H9 (cell line): ENCODE results near the gene MINDY2. TPM values are rescaled to one million over a fixed set of nuclear protein-coding genes. Genes with fewer than 3 reads are reported as not detected.
A peak's percentile ranks its signal among the peaks of the same experiment; 100 is the strongest.

ENCODE experiments used
- DNase-seq: peaks from one replicate; pipeline ENCODE4 v3.0.0-alpha.2; 2017
- H2AFZ ChIP-seq: one replicate; pipeline ENCODE4 v1.6.1; 2013; ENCODE audit warnings: mild to moderate bottlenecking, low read length, control low read depth, moderate library complexity
- H2AK5ac ChIP-seq: 2 replicates; pipeline ENCODE4 v1.6.1; 2013; ENCODE audit warnings: low read length, control low read depth, mixed read lengths; ENCODE audit not compliant: insufficient read length
- H2BK120ac ChIP-seq: one replicate; pipeline ENCODE4 v1.6.1; 2013; ENCODE audit warnings: low read depth, mild to moderate bottlenecking, low read length, control low read depth, inconsistent platforms; ENCODE audit not compliant: poor library complexity, severe bottlenecking
- H2BK12ac ChIP-seq: 2 replicates; pipeline ENCODE4 v1.6.1; 2013; ENCODE audit warnings: low read length, control low read depth, mixed read lengths, low read depth; ENCODE audit not compliant: insufficient read length
- H2BK15ac ChIP-seq: 2 replicates; pipeline ENCODE4 v1.6.1; 2013; ENCODE audit warnings: low read depth, low read length, control low read depth
- H2BK20ac ChIP-seq: one replicate; pipeline ENCODE4 v1.6.1; 2013; ENCODE audit warnings: low read depth, mild to moderate bottlenecking, low read length, control low read depth, inconsistent platforms; ENCODE audit not compliant: poor library complexity, severe bottlenecking
- H2BK5ac ChIP-seq: 2 replicates; pipeline ENCODE4 v1.6.1; 2013; ENCODE audit warnings: low read length, control low read depth, mixed read lengths; ENCODE audit not compliant: insufficient read length
- H3K14ac ChIP-seq: 2 replicates; pipeline ENCODE4 v1.6.1; 2013; ENCODE audit warnings: low read length, control low read depth; ENCODE audit not compliant: insufficient read depth
- H3K18ac ChIP-seq: 2 replicates; pipeline ENCODE4 v1.6.1; 2013; ENCODE audit warnings: low read depth, mild to moderate bottlenecking, mixed read lengths, low read length, control low read depth; ENCODE audit not compliant: insufficient read length
- H3K23ac ChIP-seq: 2 replicates; pipeline ENCODE4 v1.6.1; 2013; ENCODE audit warnings: low read length, control low read depth, mixed read lengths, low read depth; ENCODE audit not compliant: insufficient read length
- H3K23me2 ChIP-seq: 2 replicates; pipeline ENCODE4 v1.6.1; 2013; ENCODE audit warnings: low read depth, mild to moderate bottlenecking, mixed read lengths, low read length, control low read depth; ENCODE audit not compliant: insufficient read length, poor library complexity, severe bottlenecking
- H3K27ac ChIP-seq: 2 replicates; pipeline ENCODE4 v1.5.1; 2013; ENCODE audit warnings: low read length, control low read depth, mixed read lengths, low read depth; ENCODE audit not compliant: insufficient read length
- H3K27me3 ChIP-seq: 2 replicates; pipeline ENCODE4 v1.6.1; 2013; ENCODE audit warnings: low read length, control low read depth, inconsistent platforms; ENCODE audit not compliant: insufficient read depth
- H3K4ac ChIP-seq: 2 replicates; pipeline ENCODE4 v1.6.1; 2013; ENCODE audit warnings: low read depth, mild to moderate bottlenecking, control low read depth, inconsistent platforms, low read length, moderate library complexity
- H3K4me1 ChIP-seq: 2 replicates; pipeline ENCODE4 v1.6.1; 2013; ENCODE audit warnings: low read length, control low read depth, inconsistent platforms; ENCODE audit not compliant: insufficient read depth
- H3K4me2 ChIP-seq: 2 replicates; pipeline ENCODE4 v1.6.1; 2013; ENCODE audit warnings: low read length, control low read depth, mixed read lengths; ENCODE audit not compliant: insufficient read length, insufficient read depth
- H3K56ac ChIP-seq: 2 replicates; pipeline ENCODE4 v1.6.1; 2013; ENCODE audit warnings: low read depth, mild to moderate bottlenecking, mixed read lengths, low read length, control low read depth; ENCODE audit not compliant: insufficient read length
- H3K79me1 ChIP-seq: 2 replicates; pipeline ENCODE4 v1.6.1; 2013; ENCODE audit warnings: low read depth, mild to moderate bottlenecking, moderate library complexity, low read length, control low read depth, inconsistent platforms; ENCODE audit not compliant: insufficient read depth, poor library complexity, severe bottlenecking
- H3K79me2 ChIP-seq: 2 replicates; pipeline ENCODE4 v1.6.1; 2013; ENCODE audit warnings: low read length, control low read depth, inconsistent platforms; ENCODE audit not compliant: insufficient read depth
- H3K9ac ChIP-seq: 2 replicates; pipeline ENCODE4 v1.6.1; 2013; ENCODE audit warnings: low read length, control low read depth, mixed read lengths; ENCODE audit not compliant: insufficient read length; ENCODE audit errors: extremely low read depth
- H3K9me3 ChIP-seq: one replicate; pipeline ENCODE4 v1.6.1; 2013; ENCODE audit warnings: low read depth, low read length, inconsistent platforms; ENCODE audit not compliant: control insufficient read depth
- H3T11ph ChIP-seq: one replicate; pipeline ENCODE4 v1.6.1; 2013; ENCODE audit warnings: mild to moderate bottlenecking, low read length, control low read depth, inconsistent platforms
- H4K20me1 ChIP-seq: one replicate; pipeline ENCODE4 v1.6.1; 2013; ENCODE audit not compliant: control insufficient read depth, insufficient read length, insufficient read depth
- H4K5ac ChIP-seq: 2 replicates; pipeline ENCODE4 v1.6.1; 2013; ENCODE audit warnings: low read depth, mild to moderate bottlenecking, mixed read lengths, low read length, control low read depth; ENCODE audit not compliant: insufficient read length
- H4K8ac ChIP-seq: replicated peaks from 2 replicates; pipeline ENCODE4 v1.6.1; 2013; ENCODE audit warnings: low read length, control low read depth, mixed read lengths, low read depth; ENCODE audit not compliant: insufficient read length
- H4K91ac ChIP-seq: 2 replicates; pipeline ENCODE4 v1.6.1; 2013; ENCODE audit warnings: low read depth, mild to moderate bottlenecking, moderate library complexity, mixed read lengths, low read length, control low read depth; ENCODE audit not compliant: insufficient read length
- H3K27ac Mint-ChIP-seq, 3 experiments: 2 replicates in 2 of 3; 3 replicates in 1 of 3; pipeline ENCODE4 v1.8.0; 2020 to 2021; ENCODE audit warnings: mixed read lengths in 3 of 3, mild to moderate bottlenecking in 1 of 3, moderate library complexity in 1 of 3
- H3K27me3 Mint-ChIP-seq: 2 replicates; pipeline ENCODE4 v1.8.0; 2021; ENCODE audit warnings: low read depth, mild to moderate bottlenecking, moderate library complexity, mixed read lengths
- H3K36me3 Mint-ChIP-seq, 3 experiments: 2 replicates in 2 of 3; 3 replicates in 1 of 3; pipeline ENCODE4 v1.8.0; 2020 to 2021; ENCODE audit warnings: low read depth in 3 of 3, mixed read lengths in 3 of 3; ENCODE audit not compliant: insufficient read depth in 1 of 3
- H3K4me1 Mint-ChIP-seq, 2 experiments: 2 replicates each; pipeline ENCODE4 v1.8.0; 2020; ENCODE audit warnings: mixed read lengths in 2 of 2
- H3K4me3 Mint-ChIP-seq, 2 experiments: 2 replicates in 1 of 2; 3 replicates in 1 of 2; pipeline ENCODE4 v1.8.0; 2020 to 2021; ENCODE audit warnings: mild to moderate bottlenecking in 2 of 2, mixed read lengths in 2 of 2, moderate library complexity in 1 of 2
- H3K9me3 Mint-ChIP-seq, 2 experiments: 2 replicates in 1 of 2; 3 replicates in 1 of 2; pipeline ENCODE4 v1.8.0; 2020; ENCODE audit warnings: mild to moderate bottlenecking in 2 of 2, mixed read lengths in 2 of 2, moderate library complexity in 1 of 2
- CTCF ChIP-seq: fragments of 200-600 bp; sonication (generic); conservative IDR thresholded peaks from 3 replicates; pipeline ENCODE4 v1.8.0; 2021; ENCODE audit warnings: antibody characterized with exemption, mild to moderate bottlenecking
- WGBS: extraction: QIAGEN DNeasy Blood & Tissue Kit; methylation state at CpG from one replicate; pipeline ENCODE4 v1.1.7; 2013; ENCODE audit warnings: missing lambda C conversion rate, low lambda C conversion rate, mixed read lengths; ENCODE audit not compliant: insufficient read length; ENCODE audit errors: extremely low coverage; 5-methylcytosine and 5-hydroxymethylcytosine counted together
- total RNA-seq: library from RNA; stranded (reverse); gene quantifications from 2 replicates; pipeline ENCODE4 v1.2.1, GENCODE V29; 2021

MINDY2 gene
- total RNA-seq, 1 experiment from 2014 or later: 32.3 TPM

DNA sequence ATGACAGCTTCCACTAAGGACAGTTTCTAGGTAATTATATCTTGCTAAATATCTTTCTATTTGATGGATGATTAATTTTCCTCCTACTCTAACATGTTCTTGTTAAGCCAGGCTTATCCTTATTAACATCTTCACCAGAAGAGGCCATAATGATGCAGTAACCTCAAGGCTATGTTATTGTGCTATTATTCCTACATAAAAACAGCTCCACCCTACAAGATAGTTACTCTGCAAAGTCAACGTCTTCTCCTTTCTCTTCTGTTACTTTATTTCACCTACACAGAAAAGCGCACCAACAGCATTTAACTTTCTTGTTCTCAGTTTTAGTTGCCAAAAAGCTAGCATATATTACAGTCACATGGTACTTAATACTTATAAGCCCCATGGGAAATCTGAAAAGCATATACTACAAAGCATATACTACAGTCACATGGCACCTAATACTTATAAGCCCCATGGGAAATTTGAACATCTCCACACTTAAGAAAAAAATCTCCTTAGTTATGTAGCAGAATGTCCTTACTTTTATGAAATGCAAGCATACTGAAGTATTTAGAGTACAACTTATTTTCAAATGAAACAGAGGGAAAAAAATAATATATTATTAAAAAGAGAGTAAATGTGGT is 35.0 kb upstream of the MINDY2 start:
- Histone ChIP-seq H3K4me2 (no peak overlapping the region), H3K4me1 (no peaks in the 10 kb centered on the region), H3K14ac (no peak overlapping the region), H3K27me3 (no peaks in the 10 kb centered on the region), H2BK5ac (no peak overlapping the region), H3T11ph (no peak overlapping the region), H3K9me3 (no peaks in the 10 kb centered on the region), H2BK15ac (no peak overlapping the region), H4K8ac (no peak overlapping the region), H2BK12ac (no peak overlapping the region), H4K5ac (no peak overlapping the region), H2AK5ac (no peak overlapping the region), H3K27ac (no peak overlapping the region), H3K56ac (no peak overlapping the region), H3K23ac (no peak overlapping the region), H3K18ac (no peak overlapping the region), H2BK120ac (no peak overlapping the region), H4K91ac (no peak overlapping the region), H4K20me1 (no peaks in the 10 kb centered on the region), H3K23me2 (no peaks in the 10 kb centered on the region), H3K4ac (no peak overlapping the region), H3K9ac (no peak overlapping the region), H3K79me2 (peaks cover 25% of the 10 kb centered on the region; the same call in 1 of the 2 replicates), H3K79me1 (peaks cover 6% of the 10 kb centered on the region), H2BK20ac (no peak overlapping the region), H2AFZ (no peak overlapping the region)
- H3K9me3 Mint-ChIP-seq: no peaks in the 10 kb centered on the region
- peaks cover 0 to 3% (median 3%) of the 10 kb centered on the region in 3 experiments; a peak in 3 of 7 replicates for H3K36me3 Mint-ChIP-seq
- no peak for DNase-seq
- H3K27ac Mint-ChIP-seq: 0 out of 7 replicates have a peak overlapping the region, but pooled peaks of 1 of the 3 experiments have one; percentile 30
- peaks cover 32 to 42% of the 10 kb centered on the region in 2 experiments for H3K4me1 Mint-ChIP-seq
- WGBS: no CpG with 5 or more reads among the region's 2 CpGs
- H3K27me3 Mint-ChIP-seq: no peaks in the 10 kb centered on the region
- TF ChIP-seq CTCF: no peak
- H3K4me3 Mint-ChIP-seq: no peak overlapping the region
